Sigmoid colon (tissue), 4 donors: ENCODE measurements around the gene SPIRE1.

Experiments used
- CTCF ChIP-seq, 4 experiments: fragments of 450-650 bp in 3 of 4; fragments of 200-600 bp in 1 of 4; IDR thresholded peaks; one replicate each; pipeline ENCODE4 v1.5.1; 2016 to 2019; ENCODE audit warnings: antibody characterized with exemption in 4 of 4, mild to moderate bottlenecking in 3 of 4, moderate library complexity in 2 of 4
- POLR2AphosphoS5 ChIP-seq, 4 donors: sonication (generic); formaldehyde crosslinking; IDR thresholded peaks; one replicate each; pipeline ENCODE4 v1.6.1; 2017; ENCODE audit warnings: antibody characterized with exemption in 4 of 4

DNA sequence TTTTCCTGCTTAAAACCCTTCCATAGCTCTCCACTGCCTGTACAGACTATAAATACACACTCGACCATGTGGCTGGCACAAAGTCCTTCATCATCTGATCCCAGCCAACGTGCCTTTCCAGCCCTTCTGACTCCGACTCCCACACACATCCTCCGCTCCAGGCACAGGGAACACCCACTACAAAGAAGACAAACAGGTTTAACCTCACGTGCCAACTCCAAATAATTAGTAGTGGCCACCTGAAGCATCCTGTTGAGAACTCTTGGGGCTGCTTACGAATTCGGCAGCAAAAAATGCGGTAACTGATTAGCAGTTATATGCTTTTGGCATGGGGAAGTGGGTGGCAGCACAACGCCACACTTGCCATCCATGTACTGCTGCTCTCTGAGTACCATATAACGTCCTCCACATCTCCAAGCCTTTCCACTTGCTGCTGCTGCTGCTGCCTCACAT lies 12.1 kb downstream of the SPIRE1 start:
- no peak for TF ChIP-seq CTCF (IDR thresholded peaks at IDR 0.05)
- peak in 1 of 4 donors; percentile 50 for TF ChIP-seq POLR2AphosphoS5 (IDR thresholded peaks at IDR 0.05)
